ES-I3 (cell line): ENCODE measurements around the gene CLIC5.

Source experiments
- H3K36me3 ChIP-seq: 2 replicates; pipeline ENCODE4 v1.6.1; 2013; ENCODE audit warnings: mild to moderate bottlenecking, low read length, control low read depth, moderate library complexity; ENCODE audit not compliant: insufficient read depth
- H3K4me1 ChIP-seq: 2 replicates; pipeline ENCODE4 v1.6.1; 2013; ENCODE audit warnings: mild to moderate bottlenecking, control low read depth, low read length; ENCODE audit not compliant: insufficient read depth
- H3K9ac ChIP-seq: 2 replicates; pipeline ENCODE4 v1.6.1; 2013; ENCODE audit warnings: low read depth, mild to moderate bottlenecking, low read length, moderate library complexity
- H3K9me3 ChIP-seq: 2 replicates; pipeline ENCODE4 v1.6.1; 2013; ENCODE audit warnings: mild to moderate bottlenecking, low read length, moderate library complexity; ENCODE audit not compliant: control insufficient read depth, insufficient read depth

CLIC5 gene

GRCh38 chr6:46022106-46022948 lies 6.7 kb upstream of the CLIC5 start:
- Histone ChIP-seq H3K9ac (no peak overlapping the region), H3K4me1 (no peaks in the 10 kb centered on the region), H3K9me3 (no peaks in the 10 kb centered on the region), H3K36me3 (no peaks in the 10 kb centered on the region)

- H3K4me1 ChIP-seq: peaks cover 13% of the 10 kb centered on the region; the same call in 1 of the 2 replicates
- H3K9me3 ChIP-seq: no peaks in the 10 kb centered on the region; the same call in 1 of the 2 replicates
- H3K36me3 ChIP-seq: no peaks in the 10 kb centered on the region
- H3K9ac ChIP-seq: no peak overlapping the region
Measured at GRCh38 chr6:46017726-46018125, 2.1 kb upstream of the CLIC5 start.

GRCh38 chr6:46016063-46016608 lies 476 bp upstream of the CLIC5 start:
- H3K9ac ChIP-seq: peak overlapping the region; percentile 61; the same call in 1 of the 2 replicates

GRCh38 chr6:46014511-46015118 lies 1.0 kb downstream of the CLIC5 start:
- Histone ChIP-seq H3K9ac (peak overlapping the region; percentile 61; the same call in 1 of the 2 replicates), H3K9me3 (no peaks in the 10 kb centered on the region; the same call in 1 of the 2 replicates), H3K4me1 (peaks cover 13% of the 10 kb centered on the region; the same call in 1 of the 2 replicates), H3K36me3 (no peaks in the 10 kb centered on the region)

More at GRCh38 chr6:46016063-46016608, 476 bp upstream of the CLIC5 start:
- no peaks in the 10 kb centered on the region for H3K36me3 ChIP-seq
- no peaks in the 10 kb centered on the region; the same call in 1 of the 2 replicates for H3K9me3 ChIP-seq
- H3K4me1 ChIP-seq: peaks cover 13% of the 10 kb centered on the region; the same call in 1 of the 2 replicates

GRCh38 chr6:46014046-46014445 lies 1.6 kb downstream of the CLIC5 start:
- no peaks in the 10 kb centered on the region; the same call in 1 of the 2 replicates for H3K9me3 ChIP-seq
- peaks cover 13% of the 10 kb centered on the region; the same call in 1 of the 2 replicates for H3K4me1 ChIP-seq
- H3K9ac ChIP-seq: peak overlapping the region; percentile 61; the same call in 1 of the 2 replicates
- H3K36me3 ChIP-seq: no peaks in the 10 kb centered on the region

GRCh38 chr6:46013639-46014038 lies 2.0 kb downstream of the CLIC5 start:
- no peaks in the 10 kb centered on the region for H3K36me3 ChIP-seq
- H3K4me1 ChIP-seq: peaks cover 13% of the 10 kb centered on the region; the same call in 1 of the 2 replicates
- no peaks in the 10 kb centered on the region; the same call in 1 of the 2 replicates for H3K9me3 ChIP-seq
- H3K9ac ChIP-seq: no peak overlapping the region

- H3K9ac ChIP-seq: no peak overlapping the region
- no peaks in the 10 kb centered on the region for H3K36me3 ChIP-seq
- no peaks in the 10 kb centered on the region; the same call in 1 of the 2 replicates for H3K9me3 ChIP-seq
- H3K4me1 ChIP-seq: peaks cover 13% of the 10 kb centered on the region; the same call in 1 of the 2 replicates
Measured at GRCh38 chr6:46012834-46013233, 2.8 kb downstream of the CLIC5 start.

GRCh38 chr6:46011188-46012085 lies 4.2 kb downstream of the CLIC5 start:
- no peaks in the 10 kb centered on the region for H3K36me3 ChIP-seq
- H3K9me3 ChIP-seq: no peaks in the 10 kb centered on the region
- no peak overlapping the region for H3K9ac ChIP-seq
- peaks cover 13% of the 10 kb centered on the region; the same call in 1 of the 2 replicates for H3K4me1 ChIP-seq

GRCh38 chr6:46010771-46011170 lies 4.9 kb downstream of the CLIC5 start:
- Histone ChIP-seq H3K4me1 (peaks cover 13% of the 10 kb centered on the region; the same call in 1 of the 2 replicates), H3K9me3 (no peaks in the 10 kb centered on the region), H3K9ac (no peak overlapping the region), H3K36me3 (no peaks in the 10 kb centered on the region)

- Histone ChIP-seq H3K9ac (no peak overlapping the region), H3K9me3 (no peaks in the 10 kb centered on the region), H3K4me1 (peaks cover 13% of the 10 kb centered on the region; the same call in 1 of the 2 replicates), H3K36me3 (no peaks in the 10 kb centered on the region)
Measured at GRCh38 chr6:46010270-46010669, 5.4 kb downstream of the CLIC5 start.

GRCh38 chr6:46002264-46002663 lies 13.4 kb downstream of the CLIC5 start:
- Histone ChIP-seq H3K36me3 (no peaks in the 10 kb centered on the region), H3K9ac (no peak overlapping the region), H3K4me1 (0 out of 2 replicates have a peak, but pooled peaks cover 3% of the 10 kb centered on the region), H3K9me3 (no peaks in the 10 kb centered on the region)

GRCh38 chr6:46000905-46001304 lies 14.8 kb downstream of the CLIC5 start:
- 0 out of 2 replicates have a peak, but pooled peaks cover 3% of the 10 kb centered on the region for H3K4me1 ChIP-seq
- no peaks in the 10 kb centered on the region for H3K9me3 ChIP-seq

GRCh38 chr6:45998524-45998923 lies 17.1 kb downstream of the CLIC5 start:
- no peaks in the 10 kb centered on the region for H3K36me3 ChIP-seq
- 0 out of 2 replicates have a peak, but pooled peaks cover 3% of the 10 kb centered on the region for H3K4me1 ChIP-seq
- H3K9me3 ChIP-seq: no peaks in the 10 kb centered on the region
- H3K9ac ChIP-seq: no peak overlapping the region

More at GRCh38 chr6:46000905-46001304, 14.8 kb downstream of the CLIC5 start:
- Histone ChIP-seq H3K36me3 (no peaks in the 10 kb centered on the region), H3K9ac (no peak overlapping the region)
